Activated T-cell treated with anti-CD3 and anti-CD28 coated beads, Interleukin-2, amount 50 U/mL, for 4 hours (primary cell): ENCODE data around the gene EIF5A2. TPM values are rescaled to one million over a fixed set of nuclear protein-coding genes. Genes with fewer than 3 reads are reported as not detected.
"Not testable (repeated sequence)": the region's sequence is repeated elsewhere in the genome, so short reads cannot be mapped to it uniquely, and the experiment has no call there.

Experiments
- ATAC-seq, 2 donors: fragments of 200-7000 bp; cut with Tn5 transposase; one replicate each; pipeline ENCODE4 v1.10.0; 2021
- DNase-seq: peaks from one replicate; pipeline ENCODE4 v3.0.0-alpha.2; 2020
- H3K27me3 Mint-ChIP-seq: one replicate; pipeline ENCODE4 v1.8.0; 2021; ENCODE audit warnings: low read depth, mixed read lengths
- H3K36me3 Mint-ChIP-seq: one replicate; pipeline ENCODE4 v1.8.0; 2022; ENCODE audit warnings: mixed read lengths; ENCODE audit not compliant: insufficient read depth
- H3K4me1 Mint-ChIP-seq: one replicate; pipeline ENCODE4 v1.8.0; 2021; ENCODE audit warnings: low read depth, mixed read lengths
- H3K4me3 Mint-ChIP-seq: one replicate; pipeline ENCODE4 v1.8.0; 2021; ENCODE audit warnings: mild to moderate bottlenecking, moderate library complexity, mixed read lengths
- H3K9me3 Mint-ChIP-seq: one replicate; pipeline ENCODE4 v1.8.0; 2021; ENCODE audit warnings: mixed read lengths
- total RNA-seq, 3 donors: library from RNA; stranded (reverse); gene quantifications; one replicate each; pipeline ENCODE4 v1.2.1, GENCODE V29; 2021

Gene EIF5A2
- total RNA-seq, 3 donors from 2014 or later: 10.7 to 17.5 (median 15.8) TPM

GRCh38 chr3:170909129-170909903, 879 bp upstream of the EIF5A2 start:
- Mint-ChIP-seq H3K4me3 (no peak overlapping the region), H3K36me3 (no peaks in the 10 kb centered on the region), H3K27me3 (no peaks in the 10 kb centered on the region), H3K9me3 (peaks cover 19% of the 10 kb centered on the region), H3K4me1 (peaks cover 24% of the 10 kb centered on the region)
- no peak for DNase-seq
- ATAC-seq: no peak

- Mint-ChIP-seq H3K4me1 (peaks cover 24% of the 10 kb centered on the region), H3K4me3 (peak overlapping the region; percentile 94), H3K27me3 (no peaks in the 10 kb centered on the region), H3K9me3 (peaks cover 19% of the 10 kb centered on the region), H3K36me3 (peaks cover 7% of the 10 kb centered on the region)
- ATAC-seq (no peak), DNase-seq (no peak)
Measured at GRCh38 chr3:170907637-170908234, 701 bp downstream of the EIF5A2 start.

- Mint-ChIP-seq H3K4me3 (no peak overlapping the region), H3K36me3 (peaks cover 13% of the 10 kb centered on the region), H3K9me3 (peaks cover 12% of the 10 kb centered on the region), H3K4me1 (peaks cover 24% of the 10 kb centered on the region), H3K27me3 (no peaks in the 10 kb centered on the region)
- no peak for ATAC-seq
- no peak for DNase-seq
Measured at GRCh38 chr3:170905862-170906261, 2.6 kb downstream of the EIF5A2 start.

GRCh38 chr3:170903123-170903522, 5.3 kb downstream of the EIF5A2 start:
- H3K9me3 Mint-ChIP-seq: no peaks in the 10 kb centered on the region
- H3K4me3 Mint-ChIP-seq: no peak overlapping the region
- DNase-seq (no peak), ATAC-seq (no peak)
- peaks cover 22% of the 10 kb centered on the region for H3K36me3 Mint-ChIP-seq
- no peaks in the 10 kb centered on the region for H3K27me3 Mint-ChIP-seq
- H3K4me1 Mint-ChIP-seq: peaks cover 16% of the 10 kb centered on the region

GRCh38 chr3:170899455-170899854, 9.0 kb downstream of the EIF5A2 start:
- H3K4me3 Mint-ChIP-seq: no peak overlapping the region
- DNase-seq (no peak), ATAC-seq (no peak)
- no peaks in the 10 kb centered on the region for H3K27me3 Mint-ChIP-seq
- H3K36me3 Mint-ChIP-seq: peaks cover 35% of the 10 kb centered on the region
- no peaks in the 10 kb centered on the region for H3K4me1 Mint-ChIP-seq
- H3K9me3 Mint-ChIP-seq: no peaks in the 10 kb centered on the region

GRCh38 chr3:170897978-170898377, 10.5 kb downstream of the EIF5A2 start:
- Mint-ChIP-seq H3K4me1 (no peaks in the 10 kb centered on the region), H3K36me3 (peaks cover 30% of the 10 kb centered on the region), H3K4me3 (no peak overlapping the region), H3K27me3 (no peaks in the 10 kb centered on the region), H3K9me3 (no peaks in the 10 kb centered on the region)
- DNase-seq (no peak), ATAC-seq (no peak)

- H3K4me3 Mint-ChIP-seq, DNase-seq, ATAC-seq, H3K27me3 Mint-ChIP-seq, H3K9me3 Mint-ChIP-seq, H3K4me1 Mint-ChIP-seq: not testable (repeated sequence)
- H3K36me3 Mint-ChIP-seq: peaks cover 28% of the 10 kb centered on the region
Measured at GRCh38 chr3:170897199-170897598, 11.2 kb downstream of the EIF5A2 start.

- DNase-seq: no peak
- Mint-ChIP-seq H3K4me1 (no peaks in the 10 kb centered on the region), H3K27me3 (no peaks in the 10 kb centered on the region), H3K4me3 (no peak overlapping the region), H3K36me3 (peaks cover 24% of the 10 kb centered on the region), H3K9me3 (no peaks in the 10 kb centered on the region)
- ATAC-seq: no peak
Measured at GRCh38 chr3:170896781-170897180, 11.7 kb downstream of the EIF5A2 start.

- H3K4me1 Mint-ChIP-seq, H3K4me3 Mint-ChIP-seq, H3K9me3 Mint-ChIP-seq, DNase-seq, ATAC-seq, H3K27me3 Mint-ChIP-seq: not testable (repeated sequence)
- H3K36me3 Mint-ChIP-seq: peaks cover 24% of the 10 kb centered on the region
Measured at GRCh38 chr3:170896333-170896732, 12.1 kb downstream of the EIF5A2 start.

- Mint-ChIP-seq H3K4me3 (no peak overlapping the region), H3K4me1 (no peaks in the 10 kb centered on the region), H3K36me3 (peaks cover 20% of the 10 kb centered on the region), H3K27me3 (no peaks in the 10 kb centered on the region), H3K9me3 (no peaks in the 10 kb centered on the region)
- DNase-seq (no peak), ATAC-seq (no peak)
Measured at GRCh38 chr3:170893895-170894294, 14.5 kb downstream of the EIF5A2 start.

- peaks cover 8% of the 10 kb centered on the region for H3K36me3 Mint-ChIP-seq
- no peak for DNase-seq
- H3K9me3 Mint-ChIP-seq: no peaks in the 10 kb centered on the region
- no peak overlapping the region for H3K4me3 Mint-ChIP-seq
- H3K4me1 Mint-ChIP-seq: no peaks in the 10 kb centered on the region
- no peak for ATAC-seq
- H3K27me3 Mint-ChIP-seq: peaks cover 4% of the 10 kb centered on the region
Measured at GRCh38 chr3:170889630-170890029, 18.8 kb downstream of the EIF5A2 start.

GRCh38 chr3:170889132-170889531, 19.3 kb downstream of the EIF5A2 start:
- no peak overlapping the region for H3K4me3 Mint-ChIP-seq
- no peak for ATAC-seq
- no peak for DNase-seq

GRCh38 chr3:170884109-170884930, 24.1 kb downstream of the EIF5A2 start:
- DNase-seq, H3K9me3 Mint-ChIP-seq, H3K4me1 Mint-ChIP-seq, H3K36me3 Mint-ChIP-seq, H3K27me3 Mint-ChIP-seq, ATAC-seq, H3K4me3 Mint-ChIP-seq: not testable (repeated sequence)

More at GRCh38 chr3:170889132-170889531, 19.3 kb downstream of the EIF5A2 start:
- Mint-ChIP-seq H3K9me3 (no peaks in the 10 kb centered on the region), H3K36me3 (peaks cover 8% of the 10 kb centered on the region), H3K4me1 (no peaks in the 10 kb centered on the region), H3K27me3 (peaks cover 7% of the 10 kb centered on the region)

GRCh38 chr3:170878688-170879087, 29.7 kb downstream of the EIF5A2 start:
- not testable (repeated sequence) for H3K27me3 Mint-ChIP-seq, DNase-seq, H3K9me3 Mint-ChIP-seq, H3K36me3 Mint-ChIP-seq, H3K4me3 Mint-ChIP-seq, ATAC-seq, H3K4me1 Mint-ChIP-seq
